Gastroesophageal sphincter (tissue), 4 donors: Measurements from ENCODE around the gene KLHDC9. TPM values are rescaled to one million over a fixed set of nuclear protein-coding genes. Genes with fewer than 3 reads are reported as not detected.
"Not testable (repeated sequence)": the region's sequence is repeated elsewhere in the genome, so short reads cannot be mapped to it uniquely, and the experiment has no call there.

ENCODE experiments used
- ATAC-seq: fragments of 150-250 bp; one replicate; pipeline ENCODE4 v1.9.1; 2016; ENCODE audit warnings: mild to moderate bottlenecking, moderate library complexity
- H3K27ac ChIP-seq, 4 donors: fragments of 200-600 bp; sonication (generic) in 3 of 4; 1 replicate in 3 of 4; 2 replicates in 1 of 4; pipeline ENCODE4 v1.5.1; 2016 to 2019
- H3K27me3 ChIP-seq: fragments of 200-600 bp; sonication (generic); one replicate; pipeline ENCODE4 v1.5.1; 2019
- H3K36me3 ChIP-seq, 2 donors: fragments of 200-600 bp; sonication (generic); one replicate each; pipeline ENCODE4 v1.5.1; 2019; ENCODE audit warnings: control low read depth in 1 of 2
- H3K4me1 ChIP-seq, 3 donors: fragments of 200-600 bp; sonication (generic); 1 replicate in 2 of 3; 2 replicates in 1 of 3; pipeline ENCODE4 v1.5.1; 2016 to 2019; ENCODE audit warnings: control low read depth in 2 of 3
- H3K4me3 ChIP-seq, 2 donors: fragments of 200-600 bp; sonication (generic); one replicate each; pipeline ENCODE4 v1.5.1; 2019; ENCODE audit warnings: mild to moderate bottlenecking in 1 of 2, moderate library complexity in 1 of 2
- H3K9me3 ChIP-seq, 3 donors: fragments of 200-600 bp; sonication (generic); one replicate each; pipeline ENCODE4 v1.5.1; 2017 to 2019; ENCODE audit warnings: control low read depth in 2 of 3
- EP300 ChIP-seq: sonication (generic); formaldehyde crosslinking; IDR thresholded peaks from one replicate; pipeline ENCODE4 v1.6.1; 2017; ENCODE audit warnings: antibody characterized with exemption, mild to moderate bottlenecking
- POLR2A ChIP-seq, 2 donors: fragments of 450-650 bp; IDR thresholded peaks; one replicate each; pipeline ENCODE4 v1.6.1; 2017; ENCODE audit warnings: antibody characterized with exemption in 2 of 2, mild to moderate bottlenecking in 2 of 2, moderate library complexity in 1 of 2
- POLR2AphosphoS5 ChIP-seq: sonication (generic); formaldehyde crosslinking; IDR thresholded peaks from one replicate; pipeline ENCODE4 v1.6.1; 2017; ENCODE audit warnings: antibody characterized with exemption
- WGBS, 2 donors: methylation state at CpG; one replicate each; pipeline ENCODE4 v1.1.5; 2018; ENCODE audit warnings: low coverage in 1 of 2; 5-methylcytosine and 5-hydroxymethylcytosine counted together
- total RNA-seq, 4 donors: library from RNA; depleted of rRNA; stranded (reverse); fragments of >200 nt; gene quantifications; one replicate each; pipeline ENCODE4 v1.1.0, GENCODE V29; 2016
- TF ChIP-seq, protein P1 (sequence below), 4 experiments: fragments of 200-600 bp in 2 of 4; fragments of 450-650 bp in 2 of 4; sonication (generic) in 1 of 4; IDR thresholded peaks; one replicate each; pipeline ENCODE4 v1.5.1; 2017 to 2019; ENCODE audit warnings: antibody characterized with exemption in 4 of 4, mild to moderate bottlenecking in 2 of 4, moderate library complexity in 2 of 4

KLHDC9 gene
- total RNA-seq, 4 donors from 2014 or later, result 3.5 to 22.6 (median 8.6) TPM

DNA sequence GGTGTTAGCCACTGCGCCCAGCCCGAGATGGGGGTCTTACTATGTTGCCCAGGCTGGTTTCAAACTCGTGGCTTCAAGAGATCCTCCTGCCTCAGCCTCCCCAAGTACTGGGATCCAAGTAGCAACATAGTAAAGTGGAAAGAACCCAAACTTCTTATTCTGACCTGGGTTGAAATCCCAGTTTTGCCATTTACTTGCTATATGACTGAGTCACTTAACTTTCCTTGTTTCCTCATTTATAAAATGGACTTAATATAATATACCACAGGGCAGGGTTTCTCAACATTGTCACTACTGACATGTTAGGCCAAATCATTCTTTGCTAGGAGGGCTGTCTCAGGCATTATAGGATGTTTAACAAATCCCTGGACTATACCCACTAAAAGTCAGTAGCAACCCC is 13.0 kb downstream of the KLHDC9 start:
- Histone ChIP-seq H3K4me1 (peaks cover 0 to 39% (median 10%) of the 10 kb centered on the region in 3 donors), H3K27me3 (no peaks in the 10 kb centered on the region), H3K27ac (no peak overlapping the region), H3K9me3 (no peaks in the 10 kb centered on the region), H3K4me3 (no peak overlapping the region), H3K36me3 (peaks cover 0 to 21% of the 10 kb centered on the region in 2 donors)
- TF ChIP-seq POLR2A (IDR thresholded peaks at IDR 0.05), result no peak
- TF ChIP-seq, protein P1, sequence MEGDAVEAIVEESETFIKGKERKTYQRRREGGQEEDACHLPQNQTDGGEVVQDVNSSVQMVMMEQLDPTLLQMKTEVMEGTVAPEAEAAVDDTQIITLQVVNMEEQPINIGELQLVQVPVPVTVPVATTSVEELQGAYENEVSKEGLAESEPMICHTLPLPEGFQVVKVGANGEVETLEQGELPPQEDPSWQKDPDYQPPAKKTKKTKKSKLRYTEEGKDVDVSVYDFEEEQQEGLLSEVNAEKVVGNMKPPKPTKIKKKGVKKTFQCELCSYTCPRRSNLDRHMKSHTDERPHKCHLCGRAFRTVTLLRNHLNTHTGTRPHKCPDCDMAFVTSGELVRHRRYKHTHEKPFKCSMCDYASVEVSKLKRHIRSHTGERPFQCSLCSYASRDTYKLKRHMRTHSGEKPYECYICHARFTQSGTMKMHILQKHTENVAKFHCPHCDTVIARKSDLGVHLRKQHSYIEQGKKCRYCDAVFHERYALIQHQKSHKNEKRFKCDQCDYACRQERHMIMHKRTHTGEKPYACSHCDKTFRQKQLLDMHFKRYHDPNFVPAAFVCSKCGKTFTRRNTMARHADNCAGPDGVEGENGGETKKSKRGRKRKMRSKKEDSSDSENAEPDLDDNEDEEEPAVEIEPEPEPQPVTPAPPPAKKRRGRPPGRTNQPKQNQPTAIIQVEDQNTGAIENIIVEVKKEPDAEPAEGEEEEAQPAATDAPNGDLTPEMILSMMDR (IDR thresholded peaks at IDR 0.05), result no peak
- no peak for ATAC-seq
- WGBS, 2 donors, result no CpG with 5 or more reads among the region's 3 CpGs

DNA sequence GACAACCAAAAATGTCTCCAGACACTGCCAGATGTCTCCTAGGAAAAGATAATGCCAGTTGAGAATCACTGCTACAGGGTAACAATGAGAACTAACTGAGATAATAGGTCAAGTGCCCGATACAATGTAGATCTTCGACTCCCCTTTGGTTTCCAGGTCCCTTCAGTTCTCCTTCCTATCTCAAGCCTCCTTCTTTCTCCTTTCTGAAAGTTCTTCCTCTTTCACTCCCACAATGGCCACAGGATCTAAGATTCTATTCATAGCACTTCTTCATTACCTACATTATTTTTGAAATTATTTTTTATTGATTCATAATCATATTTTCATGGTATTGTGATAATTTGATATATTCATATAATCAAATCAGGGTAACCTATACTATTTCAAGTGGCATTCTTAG is 13.4 kb downstream of the KLHDC9 start:
- Histone ChIP-seq H3K36me3 (peaks cover 0 to 21% of the 10 kb centered on the region in 2 donors), H3K27ac (no peak overlapping the region), H3K4me1 (peaks cover 0 to 44% (median 14%) of the 10 kb centered on the region in 3 donors), H3K9me3 (no peaks in the 10 kb centered on the region), H3K27me3 (no peaks in the 10 kb centered on the region), H3K4me3 (no peak overlapping the region)
- WGBS, 2 donors, result 74 to 75% methylated on average over 2 of the region's 2 CpGs
- no peak for ATAC-seq
- TF ChIP-seq POLR2A (IDR thresholded peaks at IDR 0.05) (no peak), POLR2AphosphoS5 (no peak), EP300 (no peak)
- TF ChIP-seq, protein P1 (IDR thresholded peaks at IDR 0.05), result no peak

DNA sequence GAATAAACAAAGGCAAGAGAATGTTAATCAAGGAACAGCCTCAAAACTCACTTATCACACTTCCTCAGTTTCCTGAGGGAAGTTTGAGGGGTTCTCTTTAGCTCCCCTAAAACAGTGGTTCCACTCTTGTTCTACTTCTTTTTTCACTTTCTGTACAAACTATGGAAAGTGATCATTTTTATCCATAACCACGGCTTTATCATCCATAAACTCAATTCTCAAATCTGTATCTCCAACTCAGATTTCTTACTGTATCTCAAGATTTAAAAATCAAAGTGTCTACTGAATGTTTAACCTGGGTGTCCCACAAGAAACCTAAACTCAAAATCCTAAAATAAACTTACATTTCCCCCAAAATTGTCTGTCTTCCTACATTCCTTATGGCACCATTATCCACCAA is 15.8 kb downstream of the KLHDC9 start:
- Histone ChIP-seq H3K4me1 (peaks cover 3 to 57% (median 25%) of the 10 kb centered on the region in 3 donors), H3K27ac (no peak overlapping the region), H3K27me3 (no peaks in the 10 kb centered on the region), H3K36me3 (peaks cover 0 to 19% of the 10 kb centered on the region in 2 donors), H3K4me3 (no peak overlapping the region), H3K9me3 (no peaks in the 10 kb centered on the region)
- 100% methylated on average over 1 of the region's 1 CpG for WGBS, 2 donors
- no peak for ATAC-seq
- TF ChIP-seq, protein P1 (IDR thresholded peaks at IDR 0.05), result no peak
- TF ChIP-seq POLR2AphosphoS5 (no peak), EP300 (no peak)

DNA sequence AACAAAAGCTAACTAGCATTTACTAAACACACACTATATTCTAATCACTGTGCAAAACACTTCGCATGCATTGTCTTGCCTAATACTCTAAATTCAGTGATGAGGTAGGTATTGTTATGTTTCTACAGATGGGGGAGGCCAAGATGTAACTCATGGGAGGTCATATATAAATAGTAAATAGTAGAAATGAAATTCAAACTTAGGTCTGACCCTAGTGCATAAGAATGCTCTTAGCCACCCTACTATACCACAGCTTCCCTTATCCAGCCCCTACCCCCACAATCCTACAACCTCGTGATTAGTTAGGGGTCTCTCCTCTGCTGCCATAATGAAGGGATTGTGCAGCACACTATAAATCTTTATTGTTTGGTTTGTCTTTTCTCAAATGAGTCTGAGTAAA is 16.4 kb downstream of the KLHDC9 start:
- Histone ChIP-seq H3K9me3 (no peaks in the 10 kb centered on the region), H3K4me1 (peaks cover 9 to 64% (median 31%) of the 10 kb centered on the region in 3 donors), H3K36me3 (peaks cover 0 to 13% of the 10 kb centered on the region in 2 donors), H3K27ac (no peak overlapping the region), H3K27me3 (no peaks in the 10 kb centered on the region), H3K4me3 (no peak overlapping the region)
- ATAC-seq, result no peak
- 60 to 80% methylated on average over 2 of the region's 2 CpGs for WGBS, 2 donors
- TF ChIP-seq EP300, result no peak
- TF ChIP-seq POLR2AphosphoS5, result no peak
- TF ChIP-seq, protein P1 (IDR thresholded peaks at IDR 0.05), result no peak
- no peak for TF ChIP-seq POLR2A (IDR thresholded peaks at IDR 0.05)

DNA sequence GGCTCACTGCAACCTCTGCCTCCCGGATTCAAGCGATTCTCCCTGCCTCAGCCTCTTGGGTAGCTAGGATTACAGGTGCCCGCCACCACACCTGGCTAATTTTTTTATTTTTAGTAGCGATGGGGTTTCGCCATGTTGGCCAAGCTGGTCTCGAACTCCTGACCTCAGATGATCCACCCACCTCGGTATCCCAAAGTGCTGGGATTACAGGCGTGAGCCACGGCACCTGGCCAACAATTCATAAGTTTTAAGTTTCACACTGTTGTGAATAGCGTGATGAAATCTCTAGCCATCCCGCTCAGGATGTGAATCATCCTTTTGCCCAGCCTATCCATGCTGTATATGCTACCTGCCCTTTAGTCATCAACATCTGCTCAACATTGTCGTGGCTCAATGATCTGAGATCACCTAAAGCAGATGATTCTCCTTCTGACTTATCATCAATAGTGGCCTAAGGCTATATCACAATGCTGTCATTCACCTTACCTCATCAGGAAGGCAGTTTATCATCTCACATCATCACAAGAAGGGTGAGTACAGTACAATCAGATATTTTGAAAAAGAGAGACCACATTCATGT is 17.1 kb downstream of the KLHDC9 start:
- Histone ChIP-seq H3K4me3 (no peak overlapping the region), H3K4me1 (peaks cover 11 to 71% (median 34%) of the 10 kb centered on the region in 3 donors), H3K27ac (no peak overlapping the region), H3K36me3 (peaks cover 0 to 13% of the 10 kb centered on the region in 2 donors), H3K27me3 (no peaks in the 10 kb centered on the region), H3K9me3 (no peaks in the 10 kb centered on the region)
- ATAC-seq, result no peak
- TF ChIP-seq, protein P1 (IDR thresholded peaks at IDR 0.05), result no peak
- no peak for TF ChIP-seq EP300
- TF ChIP-seq POLR2AphosphoS5, result no peak
- TF ChIP-seq POLR2A (IDR thresholded peaks at IDR 0.05), result no peak
- WGBS, 2 donors, result 89 to 100% methylated on average over 2 to 12 of the region's 12 CpGs

DNA sequence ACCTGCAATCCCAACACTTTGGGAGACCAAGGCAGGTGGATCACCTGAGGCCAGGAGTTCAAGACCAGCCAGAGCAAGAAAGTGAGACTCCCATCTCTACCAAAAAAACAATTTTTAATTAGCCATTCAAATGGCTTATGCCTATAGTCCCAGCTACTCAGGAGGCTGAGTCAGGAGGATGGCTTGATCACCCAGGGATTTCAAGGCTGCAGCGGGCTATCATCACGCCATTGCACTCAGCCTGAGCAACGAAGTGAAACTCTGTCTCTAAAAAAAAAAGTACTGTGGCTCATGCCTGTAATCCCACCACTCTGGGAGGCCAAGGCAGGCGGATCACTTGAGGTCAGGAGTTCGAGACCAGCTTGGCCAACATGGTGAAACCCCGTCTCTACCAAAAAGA is 17.8 kb downstream of the KLHDC9 start:
- WGBS, 2 donors, result 81 to 86% methylated on average over 3 to 6 of the region's 6 CpGs
- H3K9me3 ChIP-seq, H3K27me3 ChIP-seq, H3K4me3 ChIP-seq, ATAC-seq, H3K27ac ChIP-seq: not testable (repeated sequence)
- Histone ChIP-seq H3K36me3 (peaks cover 0 to 20% of the 10 kb centered on the region in 2 donors), H3K4me1 (peaks cover 11 to 78% (median 34%) of the 10 kb centered on the region in 3 donors)
